Fibroblast of skin of left biceps (primary cell): ENCODE measurements around the gene YES1.
"Not testable (repeated sequence)": the region's sequence is repeated elsewhere in the genome, so short reads cannot be mapped to it uniquely, and the experiment has no call there.

Experiments
- DNase-seq, 2 experiments: peaks; one replicate each; pipeline ENCODE4 v3.0.0-alpha.2; 2013; ENCODE audit warnings: low read depth in 2 of 2

The YES1 gene

DNA sequence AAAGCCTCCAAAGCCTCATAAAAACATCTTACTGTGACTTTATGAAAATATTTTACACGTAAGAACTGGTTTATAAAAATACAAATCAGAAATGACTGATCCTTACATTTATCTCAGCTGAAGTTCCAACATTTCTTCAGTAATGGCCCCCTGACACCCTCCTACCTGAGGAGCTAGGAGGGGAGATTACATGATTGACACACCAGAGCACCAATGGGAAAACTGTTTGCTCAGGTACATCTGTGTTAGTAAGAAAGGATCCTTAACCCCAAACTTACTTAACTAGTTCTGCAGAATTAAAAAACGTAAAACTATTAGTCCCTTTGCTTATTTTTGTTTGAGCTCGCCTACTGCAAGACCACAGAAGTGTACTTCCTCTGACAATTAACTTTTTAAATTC lies 126.6 kb downstream of the YES1 start:
- DNase-seq = no peak

DNA sequence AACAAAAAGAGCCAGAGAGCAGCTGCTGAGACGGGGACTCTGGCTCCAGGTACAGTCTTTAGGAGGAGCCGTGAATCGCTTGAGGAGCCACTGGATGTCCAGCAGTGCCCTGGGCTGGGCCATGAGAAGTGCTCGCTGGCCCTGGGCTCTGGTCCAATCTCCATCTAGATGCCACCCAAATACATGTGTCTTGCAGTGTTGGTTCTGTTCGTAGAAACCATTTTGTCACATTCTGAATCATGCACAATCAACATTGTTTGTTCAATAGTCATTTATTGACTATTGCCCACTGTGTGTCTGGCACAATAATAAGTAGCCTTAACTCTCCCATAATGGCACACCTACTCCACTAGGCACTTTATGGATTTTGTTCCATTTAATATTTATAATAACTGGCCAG lies 128.5 kb downstream of the YES1 start:
- DNase-seq = no peak

DNA sequence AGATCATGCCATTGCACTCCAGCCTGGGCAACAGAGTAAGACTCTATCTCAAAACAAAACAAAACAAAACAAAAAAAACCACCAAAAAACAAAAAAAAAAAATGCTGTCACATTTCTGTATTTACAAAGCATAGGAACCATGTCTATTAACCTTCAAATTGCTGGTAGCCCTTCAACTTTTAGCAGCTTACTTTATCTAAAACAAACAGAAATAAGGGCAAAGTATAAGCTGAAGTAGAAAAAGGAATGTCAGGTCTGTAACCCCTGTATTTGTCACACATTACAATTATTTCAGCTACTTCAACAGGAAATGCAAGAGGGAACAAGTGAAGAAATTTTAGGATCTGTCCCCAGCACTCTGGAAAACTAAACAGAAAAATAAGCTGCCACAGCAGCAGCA lies 129.2 kb downstream of the YES1 start:
- no peak for DNase-seq

DNA sequence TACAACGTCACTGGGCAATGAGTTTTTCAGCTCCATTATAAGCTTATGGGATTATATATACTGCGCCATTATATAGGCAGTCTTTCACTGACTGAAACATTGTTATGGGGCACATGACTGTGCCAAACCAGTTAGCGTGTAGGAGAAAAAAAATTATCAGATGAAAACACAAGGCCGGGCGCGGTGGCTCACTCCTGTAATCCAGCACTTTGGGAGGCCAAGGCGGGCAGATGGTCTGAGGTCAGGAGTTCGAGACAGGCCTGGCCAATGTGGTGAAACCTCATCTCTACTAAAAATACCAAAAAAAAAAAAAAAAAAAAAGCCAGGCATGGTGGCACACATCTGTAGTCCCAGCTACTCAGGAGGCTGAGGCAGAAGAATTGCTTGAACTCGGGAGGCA lies 129.6 kb downstream of the YES1 start:
- not testable (repeated sequence) for DNase-seq

DNA sequence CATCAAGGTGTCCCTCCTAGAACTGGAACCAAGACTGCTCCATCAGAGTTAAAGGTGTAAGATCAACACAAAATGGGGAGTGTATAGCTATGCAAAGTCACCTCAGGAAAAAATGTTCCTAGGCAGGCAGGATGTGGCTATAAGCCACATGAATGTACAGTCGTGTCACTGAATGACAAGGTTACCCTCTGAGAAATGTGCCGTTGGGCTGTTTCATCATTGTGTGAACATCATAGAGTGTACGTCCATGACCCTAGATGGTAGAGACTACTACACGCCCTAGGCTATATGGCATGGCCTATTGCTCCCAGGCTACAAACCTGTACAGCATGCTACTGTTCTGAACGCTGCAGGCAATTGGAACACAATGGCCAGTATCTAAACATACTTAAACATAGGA lies 130.1 kb downstream of the YES1 start:
- no peak for DNase-seq

DNA sequence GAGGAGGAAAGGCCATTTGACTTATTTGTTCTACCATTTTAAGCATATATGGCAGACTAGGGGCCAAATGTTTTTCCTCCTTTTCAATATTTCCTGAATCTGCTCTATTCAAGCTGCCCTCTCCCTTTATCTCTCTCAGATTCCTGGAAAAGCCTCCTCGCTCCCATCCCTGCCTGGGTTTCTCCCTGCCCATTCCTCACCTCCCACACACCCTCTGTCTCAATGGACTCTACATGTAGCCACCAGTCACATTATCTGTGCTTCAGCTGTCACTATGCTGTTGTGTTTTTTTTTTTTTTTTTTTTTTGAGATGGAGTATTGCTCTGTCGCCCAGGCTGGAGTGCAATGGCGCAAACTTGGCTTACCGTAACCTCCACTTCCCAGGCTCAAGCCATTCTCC lies 131.7 kb downstream of the YES1 start:
- DNase-seq = no peak

DNA sequence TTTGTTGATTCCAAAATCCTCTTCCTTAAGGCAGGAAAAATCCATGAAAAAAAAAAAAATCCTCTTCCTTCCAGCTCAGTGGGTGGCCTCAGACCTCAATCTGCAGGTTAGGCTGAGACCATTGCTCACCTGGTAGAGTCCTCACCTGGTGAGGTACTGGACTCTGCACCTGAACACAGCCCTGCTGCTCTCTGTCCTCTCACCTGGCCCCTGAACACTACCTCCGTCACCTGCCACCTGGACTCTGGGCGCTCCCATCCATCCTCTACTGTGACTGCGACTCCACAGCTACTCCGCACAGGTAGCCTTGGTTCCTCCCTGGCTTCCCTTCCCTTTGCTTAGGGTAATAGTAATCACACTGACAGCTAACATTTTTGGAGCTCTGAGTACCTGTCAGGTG lies 132.5 kb downstream of the YES1 start:
- no peak for DNase-seq

DNA sequence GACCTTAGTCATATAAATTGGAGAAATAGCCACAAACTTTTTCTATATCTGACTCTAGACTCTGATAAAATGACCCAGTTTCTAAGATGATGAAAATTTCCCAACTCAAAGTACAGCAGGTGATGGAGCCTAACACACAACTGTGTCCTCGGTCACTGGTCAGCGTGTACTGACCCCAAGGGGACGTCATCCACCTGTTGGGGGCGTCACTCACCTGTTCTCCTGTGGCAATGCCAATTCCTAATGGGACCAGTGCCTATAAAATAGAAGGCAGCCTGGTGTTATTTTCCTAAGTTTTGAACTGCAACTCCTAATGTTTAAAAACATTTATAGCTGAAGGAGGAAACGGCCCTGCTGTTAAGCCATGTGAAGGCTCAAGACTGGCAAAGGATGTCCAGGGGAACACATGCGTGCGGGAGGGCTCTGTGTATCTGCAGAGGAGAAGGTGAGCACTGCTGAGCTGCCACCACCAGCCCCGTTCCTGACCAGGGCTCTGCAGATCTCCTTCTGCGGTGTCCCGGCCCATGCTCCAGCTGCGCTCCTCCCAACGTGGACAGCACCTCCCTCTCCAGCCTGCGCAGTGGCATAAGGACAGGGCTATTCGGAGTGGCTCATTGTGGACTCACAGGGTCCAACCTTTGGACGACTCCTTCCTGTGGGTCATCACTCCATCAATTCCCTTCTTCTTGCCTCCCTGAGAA lies 133.4 kb downstream of the YES1 start:
- no peak for DNase-seq

DNA sequence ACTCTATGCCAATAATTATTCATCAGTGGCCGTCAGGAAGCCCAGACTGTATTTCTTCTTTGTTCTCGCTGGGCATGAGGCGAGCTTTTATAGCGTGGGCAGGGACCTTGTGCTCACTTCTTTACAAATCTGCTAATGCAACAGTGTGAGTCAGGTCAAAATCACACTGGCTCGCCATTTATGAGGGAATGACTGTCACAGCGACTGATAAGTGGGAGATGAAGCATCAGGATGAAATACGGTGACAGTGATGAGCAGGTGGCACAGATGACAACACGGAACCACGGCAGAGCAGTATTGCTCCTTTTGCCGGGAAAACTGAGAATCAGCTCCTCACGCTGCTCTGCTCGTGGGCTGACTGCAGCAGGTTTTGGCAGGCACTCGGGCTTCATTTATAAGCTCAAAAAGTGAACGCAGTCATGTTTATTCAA lies 134.1 kb downstream of the YES1 start:
- no peak for DNase-seq

DNA sequence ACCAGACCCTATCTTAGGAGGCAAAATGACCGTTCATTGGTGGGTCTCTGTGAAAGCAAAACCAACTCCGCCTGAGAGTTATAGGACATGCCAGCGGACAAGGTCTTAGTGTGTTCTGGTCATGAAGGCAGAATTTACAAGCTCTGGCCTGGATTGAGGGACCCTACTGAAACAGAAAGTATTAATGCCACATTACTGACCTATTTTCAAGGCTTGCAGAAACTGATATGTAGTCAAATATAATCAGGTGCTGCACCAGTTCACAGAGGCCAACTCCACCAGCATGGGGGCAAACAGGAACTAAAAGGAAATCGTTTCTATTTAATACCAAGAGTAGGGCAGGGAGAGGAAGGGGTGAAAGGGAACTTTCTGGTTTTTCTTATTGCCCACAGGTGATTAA lies 134.9 kb downstream of the YES1 start:
- no peak for DNase-seq

DNA sequence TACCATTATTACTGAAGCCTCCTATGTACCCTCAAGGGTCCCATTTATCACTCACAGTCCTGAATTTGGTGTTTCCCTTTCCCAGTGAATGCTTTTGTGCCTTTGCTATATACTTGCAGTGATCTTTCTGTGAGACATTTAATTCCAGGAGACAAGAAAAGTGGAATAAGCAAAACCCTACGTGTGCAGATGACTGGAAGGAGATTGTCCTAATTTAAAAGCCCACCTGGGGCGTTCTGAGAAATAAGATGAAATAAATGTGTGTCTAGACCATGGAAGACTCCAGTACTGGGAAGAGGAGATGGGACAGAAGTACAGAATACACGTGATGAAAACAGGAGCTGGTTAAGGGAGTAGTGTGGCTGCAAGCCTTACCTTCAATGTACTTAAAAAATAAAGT lies 135.3 kb downstream of the YES1 start:
- DNase-seq = no peak

DNA sequence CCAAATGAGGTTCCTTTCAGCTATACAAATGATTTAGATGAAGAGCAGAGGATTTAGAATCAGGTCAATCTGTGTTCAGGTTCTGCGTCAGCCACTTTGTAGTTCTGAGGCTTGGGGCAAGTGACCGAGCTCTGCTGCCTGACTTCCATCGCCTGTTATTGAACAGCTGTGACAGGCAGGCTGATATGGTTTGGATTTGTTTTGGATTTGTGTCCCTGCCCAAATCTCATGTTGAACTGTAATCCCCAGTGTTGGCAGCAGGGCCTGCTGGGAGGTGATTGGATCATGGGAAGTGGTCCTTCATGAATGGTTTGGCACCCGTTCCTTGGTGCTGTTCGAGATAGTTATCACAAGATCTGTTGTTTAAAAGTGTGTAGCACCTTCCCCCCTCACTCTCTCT lies 136.0 kb downstream of the YES1 start:
- DNase-seq = no peak

DNA sequence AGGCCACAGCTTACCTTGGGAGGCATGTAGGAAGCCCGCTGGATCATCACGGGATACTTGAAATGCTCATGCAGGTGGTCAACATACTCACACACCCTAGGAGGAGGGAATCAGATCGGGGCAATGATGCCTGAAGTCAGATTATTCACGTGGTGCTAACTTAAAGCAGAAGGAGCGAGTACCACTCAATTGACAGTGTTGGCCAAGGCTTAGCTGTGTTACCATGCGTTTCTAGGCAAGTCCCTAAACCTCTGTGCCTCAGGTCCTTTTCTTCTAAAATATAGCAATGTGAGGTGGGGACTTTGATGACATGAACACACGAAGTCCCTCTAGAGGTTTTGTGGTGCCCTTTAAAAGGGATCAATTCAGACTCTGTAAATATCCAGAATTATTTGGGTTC lies 136.7 kb downstream of the YES1 start:
- DNase-seq = no peak

DNA sequence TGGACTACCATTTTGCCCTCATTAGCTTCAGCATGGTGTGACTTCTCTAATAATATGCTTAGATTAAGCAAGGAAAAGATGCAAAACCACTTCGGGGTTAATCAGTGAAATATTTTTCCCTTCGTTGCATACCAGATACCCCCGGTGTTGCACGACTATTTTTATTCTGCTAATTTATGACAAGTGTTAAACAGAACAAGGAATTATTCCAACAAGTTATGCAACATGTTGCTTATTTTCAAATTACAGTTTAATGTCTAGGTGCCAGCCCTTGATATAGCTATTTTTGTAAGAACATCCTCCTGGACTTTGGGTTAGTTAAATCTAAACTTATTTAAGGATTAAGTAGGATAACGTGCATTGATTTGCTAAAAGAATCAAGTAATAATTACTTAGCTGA lies 138.3 kb downstream of the YES1 start:
- DNase-seq = no peak

DNA sequence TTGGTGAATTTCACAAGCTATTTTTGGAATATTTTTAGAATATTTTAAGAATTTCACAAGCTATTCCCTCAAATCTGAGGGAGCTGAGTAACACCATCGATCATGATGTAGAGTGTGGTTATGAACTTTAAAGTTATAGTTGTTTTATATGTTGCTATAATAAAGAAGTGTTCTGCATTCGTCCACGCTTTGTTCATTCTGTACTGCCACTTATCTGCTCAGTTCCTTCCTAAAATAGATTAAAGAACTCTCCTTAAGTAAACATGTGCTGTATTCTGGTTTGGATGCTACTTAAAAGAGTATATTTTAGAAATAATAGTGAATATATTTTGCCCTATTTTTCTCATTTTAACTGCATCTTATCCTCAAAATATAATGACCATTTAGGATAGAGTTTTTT lies 138.7 kb downstream of the YES1 start:
- DNase-seq = no peak
